ENCODE data around the gene TTC22. TPM values are rescaled to one million over a fixed set of nuclear protein-coding genes. Genes with fewer than 3 reads are reported as not detected.

TTC22 gene
- total RNA-seq, 1 donor from 2014 or later, result 0.14 TPM

GRCh38 chr1:54754045-54754444, 47.1 kb downstream of the TTC22 start:
- Histone ChIP-seq H3K27ac (replicated peaks) (no peak overlapping the region), H3K4me1 (no peaks in the 10 kb centered on the region), H3K36me3 (peaks cover 21% of the 10 kb centered on the region), H3K9me3 (replicated peaks) (no peaks in the 10 kb centered on the region), H3K4me3 (no peak overlapping the region), H3K27me3 (ENCODE audit: low read depth) (no peaks in the 10 kb centered on the region)
- DNase-seq, result no peak
- no peak for TF ChIP-seq CTCF (IDR thresholded peaks at IDR 0.05; ENCODE audit: borderline replicate concordance)
- intact Hi-C loops (cut with micrococcal nuclease), result no loop called here

GRCh38 chr1:54751426-54751825, 49.7 kb downstream of the TTC22 start:
- H3K4me1 ChIP-seq, result no peaks in the 10 kb centered on the region
- intact Hi-C loops (cut with micrococcal nuclease), result no loop called here
- H3K4me3 ChIP-seq, result no peak overlapping the region
- TF ChIP-seq CTCF (IDR thresholded peaks at IDR 0.05; ENCODE audit: borderline replicate concordance), result no peak
- no peaks in the 10 kb centered on the region for H3K27me3 ChIP-seq (ENCODE audit: low read depth)
- DNase-seq, result no peak
- no peaks in the 10 kb centered on the region for H3K9me3 ChIP-seq (replicated peaks)
- H3K36me3 ChIP-seq, result no peaks in the 10 kb centered on the region
- no peak overlapping the region for H3K27ac ChIP-seq (replicated peaks)

DNA sequence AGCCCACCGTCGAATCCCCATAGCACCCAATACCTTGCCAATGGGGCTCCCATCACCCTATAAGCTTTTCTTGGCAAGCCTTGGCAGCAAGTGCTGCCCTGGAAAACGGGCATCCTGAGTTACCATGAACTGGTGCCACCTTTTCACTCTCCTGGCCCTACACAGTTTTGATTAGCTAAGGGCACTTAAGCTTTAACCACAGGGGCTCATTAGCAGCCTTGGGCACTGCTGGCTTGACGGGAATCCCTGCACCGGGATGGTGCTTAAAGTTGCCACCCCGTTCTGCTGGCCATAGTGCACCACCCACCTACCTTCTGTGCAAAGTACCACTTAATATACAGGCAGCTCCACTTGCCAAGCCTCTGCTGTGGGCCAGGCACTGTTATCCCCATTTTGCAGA, 50.5 kb downstream of the TTC22 start:
- H3K4me1 ChIP-seq, result no peaks in the 10 kb centered on the region
- H3K36me3 ChIP-seq, result no peaks in the 10 kb centered on the region
- no peak overlapping the region for H3K4me3 ChIP-seq
- no peaks in the 10 kb centered on the region for H3K27me3 ChIP-seq (ENCODE audit: low read depth)
- H3K9me3 ChIP-seq (replicated peaks), result no peaks in the 10 kb centered on the region
- intact Hi-C loops (cut with micrococcal nuclease), result no loop called here
- DNase-seq, result no peak
- H3K27ac ChIP-seq (replicated peaks), result no peak overlapping the region
- TF ChIP-seq CTCF (IDR thresholded peaks at IDR 0.05; ENCODE audit: borderline replicate concordance), result no peak

DNA sequence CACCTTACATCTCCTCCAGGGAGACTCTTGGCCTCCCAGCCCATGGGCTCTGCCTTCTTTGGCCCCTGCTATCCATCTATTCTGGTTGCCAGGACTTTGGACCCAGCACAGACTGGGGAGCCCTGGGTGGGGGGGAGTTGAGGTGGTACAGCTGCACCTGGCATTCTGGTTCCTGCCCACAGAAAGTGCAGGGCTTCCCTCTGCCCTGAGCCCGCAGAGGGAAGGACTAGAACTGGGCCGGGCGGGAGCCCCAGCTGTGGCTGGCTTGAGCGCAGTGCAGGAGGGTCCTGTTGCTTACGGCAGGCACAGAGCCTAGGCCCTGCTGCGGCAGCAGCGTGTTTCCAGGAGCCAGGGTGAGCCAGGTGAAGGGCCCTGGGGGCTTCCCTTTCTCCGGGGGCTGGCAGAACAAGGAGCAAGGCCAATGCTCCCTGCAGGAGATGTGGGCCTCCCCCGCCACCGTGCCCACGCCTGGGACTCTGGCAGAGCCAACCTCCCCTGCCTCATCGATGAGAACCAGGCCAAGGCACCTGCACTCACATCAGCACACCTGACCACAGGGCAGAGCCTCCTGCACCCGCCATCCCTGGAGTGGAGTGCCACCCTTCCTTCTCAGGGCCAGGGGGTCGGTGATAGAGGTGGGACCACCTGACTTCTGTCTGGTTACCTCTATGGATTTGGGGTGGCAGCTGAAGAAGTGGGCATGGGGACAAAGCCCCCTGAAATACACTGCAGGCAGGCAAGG, 52.9 kb downstream of the TTC22 start:
- no peak for DNase-seq
- no peaks in the 10 kb centered on the region for H3K27me3 ChIP-seq (ENCODE audit: low read depth)
- no peak overlapping the region for H3K27ac ChIP-seq (replicated peaks)
- peaks cover 5% of the 10 kb centered on the region for H3K36me3 ChIP-seq
- no peak overlapping the region for H3K4me3 ChIP-seq
- intact Hi-C loops (cut with micrococcal nuclease), result no loop called here
- no peaks in the 10 kb centered on the region for H3K4me1 ChIP-seq
- no peak for TF ChIP-seq CTCF (IDR thresholded peaks at IDR 0.05; ENCODE audit: borderline replicate concordance)
- no peaks in the 10 kb centered on the region for H3K9me3 ChIP-seq (replicated peaks)

- Histone ChIP-seq H3K36me3 (peaks cover 29% of the 10 kb centered on the region), H3K4me1 (no peaks in the 10 kb centered on the region), H3K4me3 (no peak overlapping the region), H3K27ac (replicated peaks) (no peak overlapping the region), H3K9me3 (replicated peaks) (no peaks in the 10 kb centered on the region), H3K27me3 (ENCODE audit: low read depth) (no peaks in the 10 kb centered on the region)
- intact Hi-C loops (cut with micrococcal nuclease), result no loop called here
- DNase-seq, result no peak
- TF ChIP-seq CTCF (IDR thresholded peaks at IDR 0.05; ENCODE audit: borderline replicate concordance), result no peak
Measured at GRCh38 chr1:54745864-54746263, 55.3 kb downstream of the TTC22 start.

All from left ventricle myocardium inferior (tissue), 1 donor.